RWPE1 (cell line): Measurements from ENCODE around the gene SLC45A2.

ENCODE experiments used
- CTCF ChIA-PET: fragments of 350-600 bp; sonication (Branson Sonifier 250); formaldehyde crosslinking; extraction: SDS; loops from one replicate; lab custom pipeline; 2021; lab: Yijun Ruan, JAX
- POLR2A ChIA-PET: fragments of 400-600 bp; formaldehyde crosslinking; extraction: SDS; loops from one replicate; lab custom pipeline; 2020; ENCODE audit warnings: antibody characterized with exemption; ENCODE audit not compliant: low non-redundant PET; lab: Yijun Ruan, JAX
- DNase-seq: peaks from one replicate; pipeline ENCODE4 v3.0.0; 2012; ENCODE audit warnings: low spot score
- H3K27ac ChIP-seq: fragments of 450-650 bp; 2 replicates; pipeline ENCODE4 v1.5.1; 2017
- TF ChIP-seq, protein P1 (sequence below): fragments of 450-650 bp; conservative IDR thresholded peaks from 2 replicates; pipeline ENCODE4 v1.5.1; 2017; ENCODE audit warnings: low read depth, mild to moderate bottlenecking

Gene SLC45A2

DNA sequence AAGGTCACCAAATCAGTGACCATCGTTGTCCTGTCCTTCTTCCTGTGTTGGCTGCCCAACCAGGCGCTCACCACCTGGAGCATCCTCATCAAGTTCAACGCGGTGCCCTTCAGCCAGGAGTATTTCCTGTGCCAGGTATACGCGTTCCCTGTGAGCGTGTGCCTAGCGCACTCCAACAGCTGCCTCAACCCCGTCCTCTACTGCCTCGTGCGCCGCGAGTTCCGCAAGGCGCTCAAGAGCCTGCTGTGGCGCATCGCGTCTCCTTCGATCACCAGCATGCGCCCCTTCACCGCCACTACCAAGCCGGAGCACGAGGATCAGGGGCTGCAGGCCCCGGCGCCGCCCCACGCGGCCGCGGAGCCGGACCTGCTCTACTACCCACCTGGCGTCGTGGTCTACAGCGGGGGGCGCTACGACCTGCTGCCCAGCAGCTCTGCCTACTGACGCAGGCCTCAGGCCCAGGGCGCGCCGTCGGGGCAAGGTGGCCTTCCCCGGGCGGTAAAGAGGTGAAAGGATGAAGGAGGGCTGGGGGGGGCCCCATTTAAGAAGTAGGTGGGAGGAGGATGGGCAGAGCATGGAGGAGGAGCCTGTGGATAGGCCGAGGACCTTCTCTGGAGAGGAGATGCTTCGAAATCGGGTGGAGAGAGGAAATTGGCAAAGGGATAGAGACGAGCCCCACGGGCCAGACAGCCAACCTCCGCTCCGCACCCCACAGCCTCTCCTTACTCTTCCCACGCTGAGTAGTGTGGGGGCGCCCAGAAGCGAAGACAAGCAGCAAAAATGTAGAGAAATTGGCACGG, 46.6 kb downstream of the SLC45A2 start:
- DNase-seq, result no peak
- no peak overlapping the region for H3K27ac ChIP-seq
- ChIA-PET POLR2A (no interaction called here), CTCF (no interaction called here)
- TF ChIP-seq, protein P1, sequence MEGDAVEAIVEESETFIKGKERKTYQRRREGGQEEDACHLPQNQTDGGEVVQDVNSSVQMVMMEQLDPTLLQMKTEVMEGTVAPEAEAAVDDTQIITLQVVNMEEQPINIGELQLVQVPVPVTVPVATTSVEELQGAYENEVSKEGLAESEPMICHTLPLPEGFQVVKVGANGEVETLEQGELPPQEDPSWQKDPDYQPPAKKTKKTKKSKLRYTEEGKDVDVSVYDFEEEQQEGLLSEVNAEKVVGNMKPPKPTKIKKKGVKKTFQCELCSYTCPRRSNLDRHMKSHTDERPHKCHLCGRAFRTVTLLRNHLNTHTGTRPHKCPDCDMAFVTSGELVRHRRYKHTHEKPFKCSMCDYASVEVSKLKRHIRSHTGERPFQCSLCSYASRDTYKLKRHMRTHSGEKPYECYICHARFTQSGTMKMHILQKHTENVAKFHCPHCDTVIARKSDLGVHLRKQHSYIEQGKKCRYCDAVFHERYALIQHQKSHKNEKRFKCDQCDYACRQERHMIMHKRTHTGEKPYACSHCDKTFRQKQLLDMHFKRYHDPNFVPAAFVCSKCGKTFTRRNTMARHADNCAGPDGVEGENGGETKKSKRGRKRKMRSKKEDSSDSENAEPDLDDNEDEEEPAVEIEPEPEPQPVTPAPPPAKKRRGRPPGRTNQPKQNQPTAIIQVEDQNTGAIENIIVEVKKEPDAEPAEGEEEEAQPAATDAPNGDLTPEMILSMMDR, result no peak

- CTCF ChIA-PET, result no interaction called here
These were observed 47.3 kb downstream of the SLC45A2 start for GRCh38 chr5:33937017-33937706.

GRCh38 chr5:33936381-33937016, 48.0 kb downstream of the SLC45A2 start, which contains the start of gene RXFP3:
Gene RXFP3 (plus strand): TSS chr5:33936386. CDS start chr5:33936741, 355 bp downstream.
- TF ChIP-seq, protein P1, result no peak
- DNase-seq, result no peak
- ChIA-PET CTCF (interaction anchor here (0.5 to 0.8 kb wide), 2 partner anchors 9 to 685 kb away, joined by 3 read pairs; no protein-coding TSS in a partner anchor), POLR2A (no interaction called here)
- H3K27ac ChIP-seq, result no peak within 1 kb of the TSS

More at GRCh38 chr5:33937017-33937706, 47.3 kb downstream of the SLC45A2 start:
- TF ChIP-seq, protein P1, result no peak
- H3K27ac ChIP-seq, result no peak overlapping the region
- DNase-seq, result no peak
- POLR2A ChIA-PET, result no interaction called here

GRCh38 chr5:33936004-33936380, 48.5 kb downstream of the SLC45A2 start:
- peak; percentile 14 for DNase-seq
- ChIA-PET CTCF (interaction anchor here (0.5 to 0.8 kb wide), 2 partner anchors 8 to 685 kb away, joined by 3 read pairs; no protein-coding TSS in a partner anchor), POLR2A (no interaction called here)
- no peak overlapping the region for H3K27ac ChIP-seq
- TF ChIP-seq, protein P1, result no peak

DNA sequence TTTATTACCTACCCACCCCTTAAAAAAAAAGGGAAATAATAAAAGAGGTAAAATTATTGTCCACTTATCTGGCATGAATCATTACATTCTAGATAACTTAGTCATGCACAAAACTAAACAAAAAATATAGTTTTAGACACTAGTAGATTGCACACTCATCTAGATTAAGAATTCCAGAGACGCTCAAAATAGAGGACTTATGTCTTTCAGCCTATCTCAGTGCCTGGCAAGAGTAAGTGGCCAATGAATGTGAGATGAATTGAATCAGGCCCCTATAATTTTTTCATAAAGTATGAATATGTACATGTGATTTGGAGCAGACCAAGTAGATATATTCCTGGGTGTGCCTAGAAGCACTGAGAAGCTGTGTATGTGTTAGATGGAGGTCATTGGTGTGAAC, 50.3 kb downstream of the SLC45A2 start:
- CTCF ChIA-PET, result interaction anchor here (0.6 to 1.4 kb wide), 3 partner anchors 20 to 498 kb away, joined by 3 to 4 read pairs (median 3); no protein-coding TSS in a partner anchor
- POLR2A ChIA-PET, result no interaction called here
- no peak overlapping the region for H3K27ac ChIP-seq
- no peak for DNase-seq
- TF ChIP-seq, protein P1, result no peak

DNA sequence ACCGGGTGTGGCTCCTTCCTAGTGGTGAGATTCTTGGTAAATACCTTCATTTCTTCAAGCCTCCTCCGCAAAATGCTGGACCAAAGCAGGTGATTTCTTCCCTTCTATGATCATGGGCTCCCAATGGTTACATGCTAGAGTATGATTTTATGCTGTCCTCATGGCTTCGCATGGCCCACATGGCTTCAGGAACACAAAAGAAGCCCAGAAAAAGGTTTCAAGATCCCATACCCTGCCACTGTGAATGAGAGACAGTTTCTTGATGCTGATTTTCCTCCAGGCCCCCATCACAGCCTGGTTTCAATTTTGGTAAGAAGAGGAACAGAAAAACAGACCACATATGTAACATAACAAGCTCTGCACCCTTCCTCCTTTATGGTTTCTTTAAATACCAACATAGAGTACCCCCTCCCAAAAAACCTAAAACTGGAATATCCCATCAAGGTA, 50.7 kb downstream of the SLC45A2 start:
- no peak overlapping the region for H3K27ac ChIP-seq
- ChIA-PET POLR2A (no interaction called here), CTCF (interaction anchor here (0.6 to 1.4 kb wide), 3 partner anchors 21 to 498 kb away, joined by 3 to 4 read pairs (median 3); no protein-coding TSS in a partner anchor)
- TF ChIP-seq, protein P1, result no peak
- no peak for DNase-seq
